A673 (cell line): ENCODE results near the gene PARD3. TPM values are rescaled to one million over a fixed set of nuclear protein-coding genes. Genes with fewer than 3 reads are reported as not detected.

Source experiments
- BruUV-seq: library from RNA; stranded (reverse); fragments of 400-500 nt; replicated peaks from 2 replicates; lab custom pipeline; 2021; lab: Mats Ljungman, UMichigan
- CTCF ChIA-PET: fragments of 300-600 bp; sonication (Branson Sonifier 250); formaldehyde crosslinking; loops from one replicate; lab custom pipeline; 2022; ENCODE audit warnings: antibody characterized with exemption; lab: Charles Lee
- POLR2A ChIA-PET: fragments of 300-600 bp; sonication (Branson Sonifier 250); formaldehyde crosslinking; loops from one replicate; lab custom pipeline; 2022; ENCODE audit warnings: antibody characterized with exemption; ENCODE audit not compliant: low non-redundant PET; lab: Charles Lee
- DNase-seq: peaks from one replicate; pipeline ENCODE4 v3.0.0-alpha.2; 2015; ENCODE audit warnings: low spot score
- H3K27ac ChIP-seq: fragments of 200-600 bp; sonication (generic); 2 replicates; pipeline ENCODE4 v1.5.1; 2016; ENCODE audit warnings: mixed run types, low read depth, mild to moderate bottlenecking, mixed read lengths, antibody characterized with exemption, low read length; ENCODE audit not compliant: poor library complexity, severe bottlenecking
- H3K27me3 ChIP-seq: fragments of 200-600 bp; sonication (generic); replicated peaks from 2 replicates; pipeline ENCODE4 v1.6.1; 2017; ENCODE audit warnings: mixed run types, low read depth, mild to moderate bottlenecking, mixed read lengths, antibody characterized with exemption, low read length; ENCODE audit not compliant: insufficient read depth, poor library complexity
- H3K36me3 ChIP-seq: fragments of 200-600 bp; sonication (generic); 2 replicates; pipeline ENCODE4 v1.6.1; 2016; ENCODE audit warnings: mixed run types, mild to moderate bottlenecking, mixed read lengths, antibody characterized with exemption, low read length; ENCODE audit not compliant: insufficient read depth, poor library complexity, severe bottlenecking
- H3K4me1 ChIP-seq: fragments of 200-600 bp; sonication (generic); 2 replicates; pipeline ENCODE4 v1.6.1; 2017; ENCODE audit warnings: mixed run types, mild to moderate bottlenecking, mixed read lengths, antibody characterized with exemption, low read length; ENCODE audit not compliant: insufficient read depth, poor library complexity, severe bottlenecking
- H3K4me3 ChIP-seq: fragments of 200-600 bp; sonication (generic); 2 replicates; pipeline ENCODE4 v1.5.1; 2016; ENCODE audit warnings: low read depth, mixed run types, mild to moderate bottlenecking, mixed read lengths, low read length; ENCODE audit not compliant: poor library complexity, severe bottlenecking
- H3K9me3 ChIP-seq: fragments of 200-600 bp; sonication (generic); 2 replicates; pipeline ENCODE4 v1.6.1; 2016; ENCODE audit warnings: mixed run types, low read depth, mild to moderate bottlenecking, mixed read lengths, antibody characterized with exemption, low read length; ENCODE audit not compliant: poor library complexity, severe bottlenecking
- EZH2 ChIP-seq: fragments of 200-600 bp; sonication (generic); IDR thresholded peaks from 2 replicates; pipeline ENCODE4 v1.6.1; 2017; ENCODE audit warnings: borderline replicate concordance, low read depth, mild to moderate bottlenecking, mixed read lengths, antibody characterized with exemption, low read length; ENCODE audit not compliant: poor library complexity, severe bottlenecking
- intact Hi-C: fragments of 100-400 bp; cut with micrococcal nuclease; formaldehyde crosslinking; loops from one replicate; pipeline ENCODE4 v1.10.0; 2022; ENCODE audit not compliant: unreplicated experiment
- total RNA-seq: library from RNA; stranded (reverse); gene quantifications from 2 replicates; pipeline ENCODE4 v1.2.3, GENCODE V29; 2021
- TF ChIP-seq, protein P1 (sequence below): fragments of 300-800, 200-600 bp; sonication (generic); conservative IDR thresholded peaks from 2 replicates; pipeline ENCODE4 v1.5.1; 2017; ENCODE audit warnings: low read depth, mild to moderate bottlenecking, antibody characterized with exemption, low read length, moderate library complexity, mixed read lengths

Gene PARD3
- total RNA-seq, 1 experiment from 2014 or later = 28.0 TPM

DNA sequence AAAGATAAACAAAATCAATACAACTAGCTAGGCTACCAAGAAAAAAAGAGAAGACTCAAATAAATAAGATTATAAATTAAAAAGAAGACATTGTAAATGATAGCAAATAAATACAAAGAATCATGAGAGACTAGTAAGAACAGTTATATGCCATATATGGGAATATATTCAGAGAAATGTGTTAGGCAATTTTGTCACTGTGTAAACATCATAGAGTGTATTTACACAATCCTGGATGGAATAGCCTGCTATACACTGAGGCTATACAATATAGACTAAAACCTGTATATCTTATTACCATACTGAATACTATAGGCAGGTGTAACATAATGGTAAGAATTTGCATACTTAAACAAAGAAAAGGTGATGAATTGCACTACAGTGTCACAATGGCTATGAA, 717.4 kb downstream of the PARD3 start:
- H3K36me3 ChIP-seq = no peaks in the 10 kb centered on the region
- H3K27me3 ChIP-seq = no peaks in the 10 kb centered on the region
- ChIA-PET CTCF (no interaction called here), POLR2A (no interaction called here)
- peaks cover 7% of the 10 kb centered on the region for H3K4me1 ChIP-seq
- DNase-seq = no peak
- peaks cover 11% of the 10 kb centered on the region for H3K9me3 ChIP-seq
- intact Hi-C loops = no loop called here
- no TSS peak for BruUV-seq
- H3K4me3 ChIP-seq = no peak overlapping the region
- no peak overlapping the region for H3K27ac ChIP-seq
- no peak for TF ChIP-seq EZH2
- TF ChIP-seq, protein P1, sequence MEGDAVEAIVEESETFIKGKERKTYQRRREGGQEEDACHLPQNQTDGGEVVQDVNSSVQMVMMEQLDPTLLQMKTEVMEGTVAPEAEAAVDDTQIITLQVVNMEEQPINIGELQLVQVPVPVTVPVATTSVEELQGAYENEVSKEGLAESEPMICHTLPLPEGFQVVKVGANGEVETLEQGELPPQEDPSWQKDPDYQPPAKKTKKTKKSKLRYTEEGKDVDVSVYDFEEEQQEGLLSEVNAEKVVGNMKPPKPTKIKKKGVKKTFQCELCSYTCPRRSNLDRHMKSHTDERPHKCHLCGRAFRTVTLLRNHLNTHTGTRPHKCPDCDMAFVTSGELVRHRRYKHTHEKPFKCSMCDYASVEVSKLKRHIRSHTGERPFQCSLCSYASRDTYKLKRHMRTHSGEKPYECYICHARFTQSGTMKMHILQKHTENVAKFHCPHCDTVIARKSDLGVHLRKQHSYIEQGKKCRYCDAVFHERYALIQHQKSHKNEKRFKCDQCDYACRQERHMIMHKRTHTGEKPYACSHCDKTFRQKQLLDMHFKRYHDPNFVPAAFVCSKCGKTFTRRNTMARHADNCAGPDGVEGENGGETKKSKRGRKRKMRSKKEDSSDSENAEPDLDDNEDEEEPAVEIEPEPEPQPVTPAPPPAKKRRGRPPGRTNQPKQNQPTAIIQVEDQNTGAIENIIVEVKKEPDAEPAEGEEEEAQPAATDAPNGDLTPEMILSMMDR = no peak

GRCh38 chr10:34094961-34095360, 720.1 kb downstream of the PARD3 start:
- POLR2A ChIA-PET = no interaction called here
- no peaks in the 10 kb centered on the region for H3K27me3 ChIP-seq
- H3K4me3 ChIP-seq = no peak overlapping the region
- no peaks in the 10 kb centered on the region for H3K4me1 ChIP-seq
- H3K9me3 ChIP-seq = peaks cover 11% of the 10 kb centered on the region
- no peaks in the 10 kb centered on the region for H3K36me3 ChIP-seq
- TF ChIP-seq, protein P1 = no peak
- no peak for TF ChIP-seq EZH2
- intact Hi-C loops = no loop called here
- H3K27ac ChIP-seq = no peak overlapping the region
- CTCF ChIA-PET = no interaction called here
- DNase-seq = no peak
- no TSS peak for BruUV-seq

DNA sequence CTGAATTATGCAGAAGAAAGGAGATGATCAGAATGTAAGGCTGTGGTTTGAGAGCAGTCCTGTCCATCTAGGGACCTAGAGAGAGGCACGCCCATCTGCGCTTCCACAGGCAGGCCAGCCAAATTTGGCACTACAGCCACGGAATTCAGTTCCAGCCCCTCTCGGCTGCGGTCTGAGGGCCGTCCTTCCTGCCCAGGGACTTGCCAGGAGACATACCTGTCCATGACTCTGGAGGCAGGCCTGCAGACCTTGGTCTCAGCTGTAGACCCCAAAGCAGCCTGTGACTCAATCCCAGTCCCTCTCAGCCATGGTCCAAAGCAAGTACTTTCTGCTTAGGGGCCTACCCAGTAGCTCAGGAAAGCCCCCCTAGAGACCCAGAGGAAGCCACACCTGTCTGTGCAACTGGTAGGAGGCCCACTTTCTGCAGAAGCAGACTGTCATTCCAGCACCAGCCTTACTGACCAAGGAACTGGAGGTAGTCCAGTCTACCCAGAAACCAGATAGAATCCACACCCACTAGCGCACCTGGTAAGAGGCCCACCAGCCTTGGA, 720.9 kb downstream of the PARD3 start:
- ChIA-PET CTCF (no interaction called here), POLR2A (no interaction called here)
- no peak for TF ChIP-seq EZH2
- TF ChIP-seq, protein P1 = no peak
- Histone ChIP-seq H3K4me3 (no peak overlapping the region), H3K9me3 (peaks cover 5% of the 10 kb centered on the region), H3K27ac (no peak overlapping the region), H3K27me3 (no peaks in the 10 kb centered on the region), H3K36me3 (no peaks in the 10 kb centered on the region), H3K4me1 (no peaks in the 10 kb centered on the region)
- DNase-seq = no peak
- no TSS peak for BruUV-seq
- intact Hi-C loops = no loop called here
